GF-D8 (cell line): Measurements from ENCODE around the gene RECK.
"Not testable (repeated sequence)": the region's sequence is repeated elsewhere in the genome, so short reads cannot be mapped to it uniquely, and the experiment has no call there.

Source experiments
- DNase-seq: peaks from one replicate; lab custom pipeline; 2025; lab: John Stamatoyannopoulos, UW

The RECK gene

DNA sequence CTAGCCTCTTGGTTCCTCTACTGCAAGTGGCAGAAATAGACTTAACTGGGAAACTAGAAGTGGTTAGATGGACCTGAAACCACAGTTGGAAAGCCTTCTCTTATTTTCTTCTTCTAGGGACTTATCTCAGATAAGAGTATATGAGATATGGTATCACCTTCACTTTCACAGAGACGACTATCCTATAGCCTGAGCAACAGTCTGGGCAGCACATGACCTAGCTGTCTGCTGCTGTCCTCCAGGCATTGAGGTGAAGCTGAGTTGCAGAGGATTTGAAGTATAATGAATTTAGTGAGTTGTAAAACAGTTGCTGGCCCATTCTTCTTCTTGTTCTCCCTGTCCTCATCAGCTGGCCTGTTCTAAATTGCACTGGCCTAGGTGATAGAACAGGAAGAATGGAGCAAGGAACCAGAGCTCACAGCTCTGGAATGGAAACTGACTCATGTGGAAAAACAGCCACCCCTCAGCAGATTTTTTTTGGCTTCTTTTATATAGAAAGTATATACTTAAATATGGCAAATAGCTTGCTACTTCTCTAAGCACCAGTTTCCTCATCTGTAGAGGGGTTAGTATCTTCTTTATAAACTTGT, 27.8 kb downstream of the RECK start:
- DNase-seq, result no peak

DNA sequence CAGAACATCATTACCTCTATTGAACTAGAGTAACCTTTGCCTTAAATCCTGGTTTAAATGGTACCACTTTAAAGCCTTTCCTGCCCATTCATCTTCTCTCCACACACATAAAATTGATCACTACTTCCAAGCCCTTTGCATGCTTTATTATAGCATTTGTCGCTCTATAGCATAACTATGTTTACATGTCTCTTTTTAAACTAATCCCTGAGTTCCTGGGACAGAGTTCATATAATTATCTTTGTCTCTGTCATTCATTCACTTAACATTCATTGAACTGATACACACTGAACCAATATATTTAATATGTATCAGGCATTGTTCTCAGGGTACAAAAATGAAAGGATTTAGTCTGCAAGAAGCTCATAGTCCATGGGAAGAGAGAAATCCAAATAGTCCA, 37.3 kb downstream of the RECK start:
- DNase-seq, result no peak

DNA sequence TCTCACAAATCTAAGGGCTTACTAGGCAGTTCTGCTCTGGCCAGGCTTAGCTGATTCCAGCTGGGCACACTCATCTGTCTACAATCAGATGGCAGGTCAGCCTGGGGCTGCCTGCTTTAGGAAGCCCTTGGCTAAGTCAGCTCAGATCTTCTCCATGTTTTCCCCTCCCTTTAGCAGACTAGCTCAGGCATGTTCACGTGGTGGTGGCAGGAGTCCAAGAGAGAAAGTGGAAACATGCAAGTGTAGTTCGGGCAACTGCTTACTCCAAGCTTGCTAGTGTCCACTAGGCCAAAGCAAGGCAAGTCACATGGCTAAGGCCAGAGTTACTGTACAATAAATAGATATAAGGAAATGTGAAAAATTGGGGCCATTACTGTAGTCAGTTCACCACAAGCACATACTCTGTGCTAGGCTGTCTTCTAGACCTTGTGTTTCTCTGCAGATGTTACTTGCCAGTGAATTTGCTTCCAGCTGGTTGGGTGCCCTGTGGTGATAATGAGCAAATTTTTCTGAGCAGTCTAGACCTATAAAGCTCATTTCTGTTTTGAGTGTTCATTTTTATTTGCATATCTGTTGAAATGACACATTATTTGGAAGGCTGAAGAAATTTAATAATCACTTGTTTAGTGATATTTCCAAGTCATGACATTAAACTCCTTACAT, 38.3 kb downstream of the RECK start:
- no peak for DNase-seq

DNA sequence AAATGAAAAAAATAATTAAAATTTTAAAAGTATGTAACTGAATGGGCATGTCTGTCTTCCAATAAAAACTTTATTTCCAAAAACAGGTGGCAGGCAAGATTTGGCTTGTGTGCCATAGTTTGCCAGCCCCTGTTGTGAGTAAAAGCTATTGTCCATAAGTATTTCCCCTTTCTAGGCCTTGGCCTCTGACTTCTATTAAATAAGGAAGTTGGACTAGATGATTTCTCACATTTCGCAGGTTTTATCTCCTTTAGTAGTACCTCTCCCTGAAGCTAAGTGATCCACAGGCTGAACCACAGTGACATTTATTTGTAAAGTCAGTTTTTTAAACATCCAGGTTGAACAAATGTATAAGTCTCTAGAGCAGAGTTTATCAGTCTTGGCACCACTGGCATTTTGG, 41.3 kb downstream of the RECK start:
- peak; percentile 24 for DNase-seq

DNA sequence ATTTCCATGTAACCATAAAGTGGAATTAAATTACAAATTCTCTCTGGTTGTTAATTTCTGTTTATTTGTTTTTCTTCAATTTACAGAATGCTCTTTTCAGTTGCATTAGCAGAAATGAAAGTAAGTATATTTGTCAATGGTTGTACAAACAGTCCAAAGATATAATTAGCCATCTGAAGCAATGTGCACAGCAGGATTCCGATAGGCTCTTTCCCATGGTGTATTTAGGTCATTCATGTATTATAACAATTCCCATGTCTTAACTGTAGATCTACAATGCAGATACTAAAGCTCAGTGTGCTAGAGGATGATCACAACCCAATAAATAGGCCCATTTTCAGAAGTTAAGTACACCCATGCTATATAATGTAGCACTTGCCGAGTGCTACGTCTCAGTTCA, 43.8 kb downstream of the RECK start:
- no peak for DNase-seq

DNA sequence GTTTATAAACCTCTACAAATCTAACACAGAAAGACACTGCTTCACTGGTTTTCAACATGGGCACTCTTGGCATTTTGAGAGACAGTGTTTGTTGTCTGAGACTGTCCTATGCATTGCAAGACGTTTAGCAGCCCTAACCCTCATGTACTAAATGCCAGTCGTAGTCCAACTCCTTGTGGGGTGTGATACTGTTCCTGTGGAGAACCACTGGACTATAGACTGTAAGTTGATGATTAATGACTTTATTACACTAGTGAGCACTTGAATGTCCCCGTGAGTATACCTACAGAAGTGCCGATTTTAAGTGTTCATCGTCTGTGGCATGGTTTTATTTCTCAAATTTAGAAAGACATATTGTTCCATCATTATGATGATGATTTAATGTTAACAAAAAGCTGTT, 46.2 kb downstream of the RECK start:
- DNase-seq, result no peak

DNA sequence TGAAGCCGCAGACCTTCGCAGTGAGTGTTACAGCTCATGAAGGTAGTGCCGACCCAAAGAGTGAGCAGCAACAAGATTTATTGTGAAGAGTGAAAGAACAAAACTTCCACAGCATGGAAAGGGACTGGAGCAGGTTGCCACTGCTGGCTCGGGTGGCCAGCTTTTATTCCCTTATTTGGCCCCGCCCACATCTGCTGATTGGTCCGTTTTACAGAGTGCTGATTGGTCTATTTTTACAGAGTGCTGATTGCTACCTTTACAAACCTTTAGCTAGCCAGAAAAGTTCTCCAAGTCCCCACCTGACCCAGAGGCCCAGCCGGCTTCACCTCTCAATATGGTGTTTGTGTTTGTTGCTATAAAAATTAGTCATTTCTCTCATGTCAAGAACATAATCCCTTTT, 49.7 kb downstream of the RECK start:
- DNase-seq, result no peak

DNA sequence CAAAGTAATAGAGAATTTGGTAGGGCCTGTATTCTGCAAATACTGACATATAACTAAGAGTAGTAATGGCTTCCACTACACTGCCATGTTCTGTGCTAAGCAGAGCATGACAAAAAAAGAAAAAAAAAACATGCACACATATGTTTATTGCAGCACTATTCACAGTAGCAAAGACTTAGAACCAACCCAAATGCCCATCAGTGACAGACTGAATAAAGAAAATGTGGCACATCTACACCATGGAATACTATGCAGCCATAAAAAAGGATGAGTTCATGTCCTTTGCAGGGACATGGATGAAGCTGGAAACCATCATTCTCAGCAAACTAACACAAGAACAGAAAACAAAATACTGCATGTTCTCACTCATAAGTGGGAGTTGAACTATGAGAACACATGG, 50.3 kb downstream of the RECK start:
- DNase-seq, result not testable (repeated sequence)

DNA sequence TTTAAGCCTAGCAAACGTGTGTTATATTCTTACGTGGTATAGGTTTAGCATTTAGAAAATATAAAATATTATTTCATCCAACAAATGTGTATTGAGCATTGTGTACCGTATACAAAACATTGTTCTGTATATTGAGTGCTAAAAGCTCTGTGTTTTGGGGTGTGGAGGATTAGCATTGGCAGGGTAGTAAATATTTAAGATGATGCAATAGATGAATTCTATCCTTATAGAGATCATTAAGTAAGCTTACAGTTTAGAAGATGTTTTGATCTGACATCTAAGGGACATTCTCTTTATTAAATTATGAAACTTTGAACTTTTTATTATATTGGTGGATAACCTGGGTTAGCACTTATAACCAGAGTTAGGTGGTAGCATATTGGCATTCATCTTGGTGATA, 51.3 kb downstream of the RECK start:
- DNase-seq, result no peak

DNA sequence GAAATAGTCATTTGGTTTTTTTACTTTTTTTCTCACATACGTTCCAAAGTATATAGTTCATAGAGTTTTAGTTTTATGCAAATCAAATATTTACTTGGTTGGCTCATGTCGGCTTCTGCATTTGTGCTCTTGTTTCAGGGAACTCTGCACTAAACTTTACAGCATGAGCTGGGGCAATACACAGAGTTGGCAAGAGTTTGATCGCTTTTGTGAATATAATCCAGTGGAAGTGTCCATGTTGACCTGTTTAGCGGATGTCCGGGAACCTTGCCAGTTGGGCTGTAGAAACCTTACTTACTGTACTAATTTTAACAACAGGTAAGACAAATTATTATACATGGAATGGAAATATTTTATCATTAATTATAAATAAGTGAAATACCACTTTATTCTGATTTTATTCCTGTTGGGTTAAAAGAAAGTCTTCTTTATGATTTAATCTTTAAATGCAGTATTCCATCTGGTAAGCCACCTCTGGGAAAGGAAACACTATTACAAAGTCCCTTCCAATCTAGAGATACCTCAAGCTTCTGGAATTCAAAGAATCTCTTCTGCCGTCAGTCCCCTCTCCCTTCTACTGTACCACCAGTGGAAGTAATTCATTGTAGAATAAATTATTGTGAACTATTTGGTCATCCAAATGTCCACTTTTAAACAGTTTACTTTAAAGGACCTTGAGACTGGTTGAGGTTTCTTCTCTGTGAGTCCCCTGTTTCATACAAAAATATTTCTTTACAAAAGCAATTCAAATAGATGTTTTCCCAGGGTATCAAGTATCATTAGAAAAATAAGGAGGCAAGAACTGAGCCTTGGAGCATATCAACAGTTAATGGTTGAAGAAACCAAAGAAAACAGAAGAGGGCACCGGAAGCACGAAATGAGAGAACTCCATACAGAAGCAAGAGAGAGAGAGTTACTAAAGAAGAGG, 54.6 kb downstream of the RECK start:
- DNase-seq, result no peak

DNA sequence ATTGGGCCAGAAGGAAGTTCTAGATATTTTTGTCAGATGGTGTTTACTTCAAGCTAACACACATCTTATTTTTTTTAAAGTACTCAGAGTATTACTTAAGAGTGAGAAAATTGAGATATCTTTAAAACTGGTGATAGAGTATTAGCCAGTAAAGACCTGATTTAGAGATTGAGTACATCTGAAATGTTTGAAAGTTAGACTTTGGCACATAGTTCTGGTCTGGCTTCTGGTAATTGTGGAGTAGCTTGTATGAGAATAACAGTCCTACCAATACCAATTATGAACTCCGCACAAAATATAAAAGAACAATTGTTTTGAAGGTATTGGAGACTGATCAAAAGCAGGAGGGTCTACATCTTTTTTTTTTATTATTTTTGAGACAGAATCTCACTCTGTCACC, 55.3 kb downstream of the RECK start:
- no peak for DNase-seq

DNA sequence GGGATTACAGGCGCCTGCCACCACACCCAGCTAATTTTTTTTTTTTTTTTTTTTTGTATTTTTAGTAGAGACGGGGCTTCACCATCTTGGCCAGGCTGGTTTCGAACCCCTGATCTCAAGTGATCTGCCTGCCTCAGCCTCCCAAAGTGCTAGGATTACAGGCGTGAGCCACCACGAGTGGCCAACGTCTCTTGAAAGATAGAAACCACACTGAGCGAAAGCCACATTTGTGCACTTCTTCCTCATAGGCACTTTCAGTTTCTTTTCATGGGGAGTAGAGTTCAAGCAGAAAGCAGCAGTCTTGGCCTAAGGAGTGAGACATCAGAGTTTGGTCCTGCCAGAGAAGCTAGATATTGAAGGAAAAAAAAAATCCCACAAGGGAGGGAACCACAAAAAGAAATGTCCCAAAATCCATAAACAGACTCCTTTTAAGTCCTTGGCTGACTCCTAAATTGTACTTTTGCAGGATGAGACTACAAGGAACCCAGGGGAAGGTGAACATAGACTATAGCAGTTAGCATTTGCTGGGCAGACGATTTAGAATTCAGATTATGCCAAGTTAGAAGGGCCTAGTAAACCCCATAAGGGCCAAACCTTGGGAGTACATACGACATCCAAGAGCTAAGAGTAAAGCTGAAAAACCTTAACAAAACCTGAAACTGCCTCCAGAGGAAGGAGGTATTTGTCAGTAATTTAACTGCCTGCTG, 55.9 kb downstream of the RECK start:
- no peak for DNase-seq

DNA sequence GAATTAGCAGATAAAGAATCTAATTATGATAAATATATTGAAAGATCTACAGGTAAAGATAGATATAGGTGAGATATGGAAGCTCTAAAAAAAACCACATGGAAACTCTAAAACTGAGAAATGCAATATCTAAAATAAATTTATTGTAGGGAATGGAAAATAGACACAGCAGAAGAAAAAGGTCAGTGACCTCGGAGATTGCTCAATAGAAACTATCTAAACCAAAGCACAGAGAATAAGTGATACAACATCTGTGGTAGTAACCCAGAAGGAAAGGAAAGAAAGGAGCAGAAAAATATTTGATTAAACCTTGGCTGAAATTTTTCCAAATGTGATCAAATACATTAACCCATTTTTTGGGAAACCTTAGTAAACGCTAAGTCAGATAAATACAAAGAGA, 56.7 kb downstream of the RECK start:
- no peak for DNase-seq

DNA sequence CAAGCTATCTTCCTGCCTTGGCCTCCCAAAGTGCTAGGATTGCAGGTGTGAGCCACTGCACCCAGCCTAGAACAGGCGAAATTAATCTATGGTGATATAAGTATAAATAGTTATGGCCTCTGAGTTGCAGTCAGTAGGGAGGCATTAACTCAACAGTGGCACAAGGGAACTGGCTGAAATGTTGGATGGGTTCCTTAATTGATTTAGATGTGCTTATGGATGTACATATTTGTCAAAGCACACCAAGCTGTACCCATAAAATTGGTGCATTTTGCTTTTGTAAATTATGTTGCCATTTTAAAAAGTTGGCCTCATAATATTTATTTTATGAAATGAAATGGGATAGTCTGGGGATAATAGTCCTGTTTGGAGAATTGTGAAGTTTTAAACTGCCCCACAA, 63.0 kb downstream of the RECK start:
- no peak for DNase-seq

DNA sequence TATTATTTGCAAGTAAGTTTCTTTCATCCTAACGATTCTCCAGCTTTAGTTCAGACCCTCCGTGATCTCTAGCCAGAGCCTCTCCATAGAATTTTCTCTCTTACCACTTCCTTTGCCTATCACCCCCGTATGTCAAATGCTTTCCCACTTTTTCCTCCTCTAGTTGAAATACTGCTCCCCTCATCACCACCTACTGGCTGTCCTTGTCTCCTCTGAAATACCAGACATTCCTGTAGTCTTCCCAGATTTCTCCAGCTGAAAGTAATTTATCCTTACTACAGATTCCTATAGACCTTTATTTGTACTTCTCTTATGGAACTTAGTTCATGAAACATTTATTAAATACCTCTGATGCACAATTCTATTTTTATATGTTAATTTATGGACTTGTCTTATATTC, 63.8 kb downstream of the RECK start:
- no peak for DNase-seq

DNA sequence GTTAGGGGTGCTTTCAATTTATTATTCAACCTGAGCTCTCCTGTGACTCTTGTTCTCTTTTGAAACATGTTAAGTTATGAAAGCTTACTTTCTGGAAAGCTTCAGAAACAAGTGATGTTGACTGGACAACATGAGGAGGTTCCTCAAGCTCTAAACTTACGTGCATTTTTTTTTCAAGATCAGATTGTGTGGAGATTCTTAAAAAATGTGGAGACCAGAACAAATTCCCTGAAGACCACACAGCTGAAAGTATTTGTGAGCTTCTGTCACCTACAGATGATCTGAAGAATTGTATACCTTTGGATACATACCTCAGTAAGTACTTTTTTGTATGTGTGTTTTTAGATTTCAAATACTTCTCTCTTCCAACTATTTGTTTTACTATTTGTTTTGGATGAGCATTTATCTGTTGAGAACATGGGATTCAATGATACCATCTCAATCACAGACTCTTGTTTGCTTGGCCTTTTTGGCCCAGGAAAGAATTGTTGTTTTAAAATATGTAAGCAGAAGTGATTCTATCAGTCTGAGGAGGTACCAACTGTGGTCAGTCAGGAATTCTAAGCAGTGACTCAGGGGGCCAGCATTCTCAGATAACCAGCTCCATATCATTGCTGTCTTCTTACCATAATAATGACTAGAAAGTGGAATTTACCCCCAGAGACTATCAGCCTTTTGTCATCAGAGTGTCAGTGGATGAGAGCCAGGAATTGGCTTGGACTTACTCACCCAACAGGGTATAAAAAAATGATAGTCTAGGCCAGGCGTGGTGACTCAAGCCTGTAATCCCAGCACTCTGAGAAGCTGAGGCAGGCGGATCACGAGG, 65.4 kb downstream of the RECK start:
- no peak for DNase-seq

DNA sequence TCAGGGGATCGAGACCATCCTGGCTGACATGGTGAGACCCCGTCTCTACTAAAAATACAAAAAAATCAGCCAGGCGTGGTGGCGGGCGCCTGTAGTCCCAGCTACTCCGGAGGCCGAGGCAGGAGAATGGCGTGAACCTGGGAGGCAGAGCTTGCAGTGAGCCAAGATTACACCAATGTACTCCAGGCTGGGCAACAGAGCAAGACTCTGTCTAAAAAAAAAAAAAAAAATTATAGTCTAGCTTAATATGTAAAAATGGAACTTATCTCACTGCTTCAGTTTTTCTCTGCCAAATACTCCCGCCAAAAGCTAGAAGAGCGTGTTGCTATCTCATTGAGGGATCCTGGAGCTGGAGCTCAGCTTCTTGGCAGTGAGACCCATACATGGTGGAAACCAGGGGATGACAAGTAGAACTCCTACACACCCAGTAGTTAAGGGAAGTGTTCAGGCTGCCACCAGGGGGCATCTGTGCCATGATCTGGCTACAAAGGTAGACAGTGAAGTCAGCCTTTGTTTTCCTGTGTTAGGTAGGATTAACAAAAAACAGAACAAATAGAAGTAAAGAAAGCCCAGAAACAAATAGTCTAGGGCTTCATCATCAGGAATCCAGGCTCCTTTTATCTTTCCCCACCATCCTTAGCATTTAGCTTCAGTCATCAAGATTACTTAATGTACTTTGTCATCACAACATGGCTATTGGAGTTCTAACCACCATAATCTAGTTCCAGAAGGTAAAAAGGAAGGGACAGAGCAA, 66.2 kb downstream of the RECK start:
- peak; percentile 54 for DNase-seq

DNA sequence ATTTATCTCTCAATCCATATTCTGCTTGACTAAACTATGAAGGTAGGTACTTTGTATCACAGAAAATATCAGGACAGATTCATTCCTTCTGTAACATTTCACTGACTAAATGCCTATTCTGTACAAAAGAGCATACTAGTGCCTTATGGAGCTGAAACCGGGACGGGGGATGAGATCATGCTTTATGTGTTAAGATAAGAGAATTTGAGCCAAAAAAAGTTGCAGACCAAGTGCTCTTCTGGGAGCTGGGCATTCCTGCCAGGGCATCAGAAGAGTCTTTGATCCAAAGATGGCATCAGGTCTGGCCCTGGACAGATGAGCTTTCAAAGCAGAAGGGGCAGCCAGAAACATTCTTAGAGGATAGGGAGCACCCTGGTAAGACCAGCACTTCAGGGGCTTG, 72.4 kb downstream of the RECK start:
- DNase-seq, result no peak

DNA sequence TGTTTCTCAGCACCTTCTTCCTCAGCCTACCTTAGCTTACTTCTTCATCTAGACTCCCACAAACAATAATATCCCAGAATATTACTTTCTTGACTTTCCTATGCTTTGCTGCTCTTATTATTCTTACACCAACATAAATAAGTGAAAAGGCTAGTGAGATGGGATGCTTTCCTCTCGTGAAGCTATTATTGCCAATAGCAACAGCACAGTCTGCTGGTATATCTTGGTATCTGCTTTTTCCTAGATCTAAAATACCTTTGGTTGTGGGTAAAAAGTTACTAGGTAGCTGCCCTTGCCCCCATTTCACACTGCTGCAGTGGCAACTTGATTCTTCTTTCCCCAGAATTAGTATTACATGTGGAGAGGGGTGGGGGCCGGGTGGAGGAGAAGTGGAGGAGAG, 73.7 kb downstream of the RECK start:
- no peak for DNase-seq

DNA sequence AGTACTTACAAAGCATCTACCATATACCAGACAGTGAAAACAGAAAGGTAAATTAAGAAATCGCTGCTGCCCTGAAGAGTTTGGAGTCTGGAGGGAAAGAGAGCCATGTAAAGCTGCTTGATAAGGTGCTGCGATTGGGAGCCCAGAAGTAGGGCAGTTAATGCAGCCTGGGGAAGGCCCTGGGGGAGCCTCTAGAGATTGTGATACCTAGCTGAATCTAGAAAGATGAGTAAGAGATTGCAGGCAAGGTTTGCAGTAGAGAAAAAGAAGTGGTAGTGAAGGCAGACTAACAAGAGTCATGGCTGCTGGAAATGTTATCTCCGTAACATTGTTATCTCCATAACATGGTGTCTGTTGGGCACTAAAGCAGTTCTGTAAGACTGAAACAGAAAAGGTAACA, 75.8 kb downstream of the RECK start:
- no peak for DNase-seq

DNA sequence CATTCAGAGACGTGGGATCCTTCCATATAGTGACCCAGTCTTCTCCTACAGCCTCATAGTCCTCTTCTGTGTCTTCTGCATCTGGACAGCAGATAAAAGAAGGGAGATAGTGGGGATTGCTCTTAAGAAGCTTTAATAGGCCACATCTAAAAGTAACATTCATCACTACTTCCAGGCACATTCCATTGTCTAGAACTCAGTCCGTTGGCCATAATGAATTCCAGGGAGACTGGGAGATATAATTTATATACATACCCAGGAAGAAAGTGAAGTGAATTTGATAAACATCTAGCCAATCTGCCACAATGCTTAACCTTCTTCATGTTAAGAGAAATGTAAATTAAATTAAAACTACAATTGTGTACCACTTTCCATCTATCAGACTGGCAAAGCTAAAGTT, 77.3 kb downstream of the RECK start:
- DNase-seq, result no peak
